HepG2 (cell line): ENCODE results near the gene CPT1A. TPM values are rescaled to one million over a fixed set of nuclear protein-coding genes. Genes with fewer than 3 reads are reported as not detected.

Experiments
- GLI4 ChIP-seq: sonication (generic); formaldehyde crosslinking; IDR thresholded peaks from 2 replicates; pipeline ENCODE4 v1.5.1; 2020; ENCODE audit warnings: missing genetic modification reagents, mild to moderate bottlenecking, moderate library complexity, borderline replicate concordance
- HMG20A ChIP-seq: IDR thresholded peaks from 2 replicates; pipeline ENCODE4 v1.6.1; 2016; ENCODE audit warnings: borderline replicate concordance
- KLF12 ChIP-seq: sonication (generic); formaldehyde crosslinking; IDR thresholded peaks from 2 replicates; pipeline ENCODE4 v1.4.0; 2020; ENCODE audit warnings: missing genetic modification reagents, borderline replicate concordance
- KLF6 ChIP-seq: IDR thresholded peaks from 2 replicates; pipeline ENCODE4 v1.8.0; 2016; ENCODE audit warnings: missing biosample characterization, missing genetic modification reagents
- RXRA ChIP-seq: sonication (generic); formaldehyde crosslinking; IDR thresholded peaks from 2 replicates; pipeline ENCODE4 v1.5.1; 2020; ENCODE audit warnings: missing genetic modification reagents
- SP2 ChIP-seq: sonication (generic); formaldehyde crosslinking; IDR thresholded peaks from 2 replicates; pipeline ENCODE4 v1.5.1; 2020; ENCODE audit warnings: mild to moderate bottlenecking, missing genetic modification reagents
- TBX2 ChIP-seq: sonication (generic); formaldehyde crosslinking; IDR thresholded peaks from 2 replicates; pipeline ENCODE4 v1.5.0; 2020; ENCODE audit warnings: missing genetic modification reagents, mild to moderate bottlenecking, borderline replicate concordance
- ZBTB7A ChIP-seq: sonication (generic); formaldehyde crosslinking; IDR thresholded peaks from 2 replicates; pipeline ENCODE4 v1.8.0; 2022; ENCODE audit warnings: mild to moderate bottlenecking, missing genetic modification reagents
- ZFP36L1 ChIP-seq: sonication (generic); formaldehyde crosslinking; IDR thresholded peaks from 2 replicates; pipeline ENCODE4 v1.8.0; 2022; ENCODE audit warnings: mild to moderate bottlenecking, missing genetic modification reagents, moderate library complexity
- ZKSCAN5 ChIP-seq: sonication (generic); formaldehyde crosslinking; IDR thresholded peaks from 2 replicates; pipeline ENCODE4 v1.5.1; 2020; ENCODE audit warnings: mild to moderate bottlenecking, missing genetic modification reagents
- ZNF33B ChIP-seq: sonication (generic); formaldehyde crosslinking; IDR thresholded peaks from 2 replicates; pipeline ENCODE4 v1.5.1; 2020; ENCODE audit warnings: mild to moderate bottlenecking, missing genetic modification reagents
- ZNF501 ChIP-seq: sonication (generic); formaldehyde crosslinking; IDR thresholded peaks from 2 replicates; pipeline ENCODE4 v1.5.1; 2020; ENCODE audit warnings: mild to moderate bottlenecking, moderate library complexity, missing genetic modification reagents
- ZNF552 ChIP-seq: sonication (generic); formaldehyde crosslinking; IDR thresholded peaks from 2 replicates; pipeline ENCODE4 v1.9.0; 2022; ENCODE audit warnings: missing genetic modification reagents, mild to moderate bottlenecking, borderline replicate concordance
- ZNF607 ChIP-seq: sonication (generic); formaldehyde crosslinking; IDR thresholded peaks from 2 replicates; pipeline ENCODE4 v1.5.1; 2020; ENCODE audit warnings: missing genetic modification reagents, mild to moderate bottlenecking, borderline replicate concordance
- ZNF619 ChIP-seq: sonication (generic); formaldehyde crosslinking; IDR thresholded peaks from 2 replicates; pipeline ENCODE4 v1.4.0; 2020; ENCODE audit warnings: mild to moderate bottlenecking, missing genetic modification reagents
- ZNF777 ChIP-seq: sonication (generic); formaldehyde crosslinking; IDR thresholded peaks from 2 replicates; pipeline ENCODE4 v1.4.0; 2020; ENCODE audit warnings: missing genetic modification reagents
- polyA plus RNA-seq, 8 experiments: library from polyadenylated mRNA; depleted of rRNA in 3 of 8; stranded (reverse) in 7 of 8; unstranded in 1 of 8; fragments of >200 nt; fragmentation: Illumina TruSeq in 4 of 8; extraction: Trizol in 4 of 8; gene quantifications; 2 replicates each; pipeline versions ENCODE4 v1.2.1 to v1.2.3, GENCODE V29; 2011 to 2016; ENCODE audit warnings: low read depth in 4 of 8, missing spikeins in 1 of 8, mixed read lengths in 1 of 8; ENCODE audit not compliant: insufficient read depth in 1 of 8
- total RNA-seq, 5 experiments: library from RNA; depleted of rRNA; stranded (reverse); fragments of >200 nt; fragmentation: Illumina TruSeq; extraction: Trizol; gene quantifications; 2 replicates each; pipeline ENCODE4 v1.2.3, GENCODE V29; 2016; ENCODE audit warnings: low read depth in 1 of 5
- TF ChIP-seq, protein P1 (sequence below): sonication (generic); formaldehyde crosslinking; IDR thresholded peaks from 2 replicates; pipeline ENCODE4 v1.4.0; 2020; ENCODE audit warnings: missing genetic modification reagents
- TF ChIP-seq, protein P2 (sequence below): sonication (generic); formaldehyde crosslinking; IDR thresholded peaks from 2 replicates; pipeline ENCODE4 v1.5.1; 2020; ENCODE audit warnings: missing genetic modification reagents, mild to moderate bottlenecking, borderline replicate concordance
- TF ChIP-seq, protein P3 (sequence below): sonication (generic); formaldehyde crosslinking; IDR thresholded peaks from 2 replicates; pipeline ENCODE4 v1.4.0; 2020; ENCODE audit warnings: mild to moderate bottlenecking, missing genetic modification reagents

The CPT1A gene
- total and polyA plus RNA-seq, 2 of the 13 experiments (the other 11 are each of a cell fraction or from before 2014, with no cell fraction given), result 7.0 to 7.1 TPM

DNA sequence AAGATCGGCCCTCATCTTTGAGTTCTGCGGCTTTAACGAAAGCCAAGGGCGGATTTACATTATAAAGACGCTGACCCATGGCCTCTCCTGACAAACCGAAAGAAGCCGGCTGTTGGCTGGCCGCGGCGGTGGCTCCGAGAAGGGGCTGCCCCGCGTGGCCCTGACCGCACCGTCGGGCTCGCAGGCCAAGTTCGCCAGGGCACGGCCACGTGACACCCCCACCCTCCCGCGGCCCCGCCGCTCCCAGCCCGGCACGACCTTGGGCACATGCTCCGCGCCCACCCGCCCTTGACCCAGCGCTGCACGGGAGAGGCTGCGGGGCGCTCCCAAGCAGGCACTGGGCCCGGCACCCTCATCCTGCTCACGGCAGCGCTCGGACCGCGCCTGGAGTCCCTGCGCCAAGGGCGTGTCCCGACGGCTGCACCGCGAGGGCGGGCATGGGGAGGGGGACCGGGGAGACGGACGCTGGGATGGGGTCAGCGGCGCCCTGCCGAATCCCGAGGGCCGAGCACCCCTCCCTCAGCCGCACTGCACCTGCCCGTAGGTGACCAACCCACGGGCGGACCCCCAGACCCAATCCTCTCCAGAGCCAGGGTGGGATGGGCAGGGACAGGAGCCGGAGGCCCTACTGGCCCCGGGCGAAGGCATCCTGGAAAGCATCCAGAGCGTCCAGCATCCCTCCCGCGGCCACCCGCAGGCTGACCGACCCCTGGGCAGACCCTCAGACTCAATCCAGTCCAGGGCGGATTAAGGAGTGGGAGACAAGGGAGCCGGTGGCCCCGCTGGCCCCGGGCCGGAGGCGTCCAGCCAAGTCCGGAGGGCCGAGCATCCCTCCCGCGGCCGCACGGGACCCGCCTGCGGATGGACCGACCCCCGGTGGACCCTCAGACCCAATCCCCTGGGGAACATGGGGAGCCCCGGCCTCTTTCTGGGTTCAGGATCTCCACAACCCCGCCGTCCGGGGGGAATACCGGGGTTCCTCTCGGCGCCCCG is 759 bp downstream of the CPT1A start (continued):
- TF ChIP-seq, protein P1, sequence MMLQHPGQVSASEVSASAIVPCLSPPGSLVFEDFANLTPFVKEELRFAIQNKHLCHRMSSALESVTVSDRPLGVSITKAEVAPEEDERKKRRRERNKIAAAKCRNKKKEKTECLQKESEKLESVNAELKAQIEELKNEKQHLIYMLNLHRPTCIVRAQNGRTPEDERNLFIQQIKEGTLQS (CRISPR knock-in tag), result no peak
- peak; percentile 80 for TF ChIP-seq TBX2 (CRISPR knock-in tag)
- no peak; the same call in none of the 2 replicates for TF ChIP-seq ZNF501 (CRISPR knock-in tag)
- TF ChIP-seq GLI4 (CRISPR knock-in tag), result no peak
- peak; percentile 52; the same call in 1 of the 2 replicates for TF ChIP-seq KLF6 (CRISPR knock-in tag)
- TF ChIP-seq RXRA, result peak; percentile 62; the same call in 1 of the 2 replicates
- TF ChIP-seq, protein P2, sequence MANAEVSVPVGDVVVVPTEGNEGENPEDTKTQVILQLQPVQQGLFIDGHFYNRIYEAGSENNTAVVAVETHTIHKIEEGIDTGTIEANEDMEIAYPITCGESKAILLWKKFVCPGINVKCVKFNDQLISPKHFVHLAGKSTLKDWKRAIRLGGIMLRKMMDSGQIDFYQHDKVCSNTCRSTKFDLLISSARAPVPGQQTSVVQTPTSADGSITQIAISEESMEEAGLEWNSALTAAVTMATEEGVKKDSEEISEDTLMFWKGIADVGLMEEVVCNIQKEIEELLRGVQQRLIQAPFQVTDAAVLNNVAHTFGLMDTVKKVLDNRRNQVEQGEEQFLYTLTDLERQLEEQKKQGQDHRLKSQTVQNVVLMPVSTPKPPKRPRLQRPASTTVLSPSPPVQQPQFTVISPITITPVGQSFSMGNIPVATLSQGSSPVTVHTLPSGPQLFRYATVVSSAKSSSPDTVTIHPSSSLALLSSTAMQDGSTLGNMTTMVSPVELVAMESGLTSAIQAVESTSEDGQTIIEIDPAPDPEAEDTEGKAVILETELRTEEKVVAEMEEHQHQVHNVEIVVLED (CRISPR knock-in tag), result no peak
- no peak for TF ChIP-seq ZNF619 (CRISPR knock-in tag)
- TF ChIP-seq ZNF777 (CRISPR knock-in tag), result peak; percentile 95
- no peak for TF ChIP-seq ZKSCAN5 (CRISPR knock-in tag)
- no peak for TF ChIP-seq ZNF33B (CRISPR knock-in tag)
- 0 out of 2 replicates have a peak, but pooled peaks have one; percentile 30 for TF ChIP-seq ZBTB7A
- no peak for TF ChIP-seq HMG20A
- 0 out of 2 replicates have a peak, but pooled peaks have one; percentile 19 for TF ChIP-seq ZNF552 (CRISPR knock-in tag)
- no peak for TF ChIP-seq ZFP36L1
- TF ChIP-seq, protein P3, sequence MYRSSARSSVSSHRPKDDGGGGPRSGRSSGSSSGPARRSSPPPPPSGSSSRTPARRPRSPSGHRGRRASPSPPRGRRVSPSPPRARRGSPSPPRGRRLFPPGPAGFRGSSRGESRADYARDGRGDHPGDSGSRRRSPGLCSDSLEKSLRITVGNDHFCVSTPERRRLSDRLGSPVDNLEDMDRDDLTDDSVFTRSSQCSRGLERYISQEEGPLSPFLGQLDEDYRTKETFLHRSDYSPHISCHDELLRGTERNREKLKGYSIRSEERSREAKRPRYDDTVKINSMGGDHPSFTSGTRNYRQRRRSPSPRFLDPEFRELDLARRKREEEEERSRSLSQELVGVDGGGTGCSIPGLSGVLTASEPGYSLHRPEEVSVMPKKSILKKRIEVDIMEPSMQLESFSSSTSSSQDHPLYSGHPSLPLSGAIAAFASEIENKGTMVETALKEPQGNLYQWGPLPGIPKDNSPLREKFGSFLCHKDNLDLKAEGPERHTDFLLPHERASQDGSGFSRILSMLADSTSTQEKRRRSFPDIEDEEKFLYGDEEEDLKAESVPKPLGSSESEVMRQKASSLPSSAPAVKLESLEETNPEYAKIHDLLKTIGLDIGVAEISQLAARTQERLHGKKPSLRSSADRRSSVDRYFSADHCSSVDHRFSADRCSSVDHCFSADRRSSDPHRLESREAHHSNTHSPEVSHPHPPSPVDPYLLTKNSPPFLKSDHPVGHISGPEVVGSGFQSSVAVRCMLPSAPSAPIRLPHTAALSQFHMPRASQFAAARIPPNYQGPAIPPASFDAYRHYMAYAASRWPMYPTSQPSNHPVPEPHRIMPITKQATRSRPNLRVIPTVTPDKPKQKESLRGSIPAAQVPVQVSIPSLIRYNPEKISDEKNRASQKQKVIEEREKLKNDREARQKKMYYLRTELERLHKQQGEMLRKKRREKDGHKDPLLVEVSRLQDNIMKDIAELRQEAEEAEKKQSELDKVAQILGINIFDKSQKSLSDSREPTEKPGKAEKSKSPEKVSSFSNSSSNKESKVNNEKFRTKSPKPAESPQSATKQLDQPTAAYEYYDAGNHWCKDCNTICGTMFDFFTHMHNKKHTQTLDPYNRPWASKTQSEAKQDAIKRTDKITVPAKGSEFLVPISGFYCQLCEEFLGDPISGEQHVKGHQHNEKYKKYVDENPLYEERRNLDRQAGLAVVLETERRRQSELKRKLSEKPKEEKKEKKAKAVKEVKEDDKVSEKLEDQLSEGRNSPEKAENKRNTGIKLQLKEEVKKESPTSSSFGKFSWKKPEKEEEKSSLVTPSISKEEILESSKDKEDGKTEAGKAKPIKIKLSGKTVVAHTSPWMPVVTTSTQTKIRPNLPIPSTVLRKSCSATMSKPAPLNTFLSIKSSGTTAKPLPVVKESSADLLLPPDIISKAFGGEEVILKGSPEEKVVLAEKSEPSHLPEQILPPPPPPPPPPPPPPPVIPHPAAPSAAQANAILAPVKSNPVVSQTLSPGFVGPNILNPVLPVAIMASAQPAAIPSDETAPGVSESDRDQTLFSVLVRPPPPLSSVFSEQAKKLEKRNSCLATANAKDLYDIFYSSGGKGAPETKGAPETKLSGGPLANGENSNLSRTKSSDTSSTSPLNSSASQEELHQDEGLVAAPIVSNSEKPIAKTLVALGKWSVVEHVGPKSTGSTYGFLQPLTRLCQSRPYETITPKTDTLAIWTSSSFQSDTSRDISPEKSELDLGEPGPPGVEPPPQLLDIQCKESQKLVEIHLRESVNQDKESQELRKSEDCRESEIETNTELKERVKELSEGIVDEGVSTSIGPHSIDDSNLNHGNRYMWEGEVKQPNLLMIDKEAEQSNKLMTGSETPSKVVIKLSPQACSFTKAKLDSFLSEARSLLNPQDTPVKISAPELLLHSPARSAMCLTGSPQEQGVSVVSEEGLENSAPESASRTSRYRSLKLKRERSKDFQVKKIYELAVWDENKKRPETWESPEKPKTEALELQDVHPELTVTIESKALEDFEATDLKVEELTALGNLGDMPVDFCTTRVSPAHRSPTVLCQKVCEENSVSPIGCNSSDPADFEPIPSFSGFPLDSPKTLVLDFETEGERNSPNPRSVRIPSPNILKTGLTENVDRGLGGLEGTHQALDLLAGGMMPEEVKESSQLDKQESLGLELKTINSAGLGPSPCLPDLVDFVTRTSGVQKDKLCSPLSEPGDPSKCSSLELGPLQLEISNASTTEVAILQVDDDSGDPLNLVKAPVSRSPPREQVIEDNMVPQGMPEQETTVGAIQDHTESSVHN, result no peak
- peak; percentile 79 for TF ChIP-seq ZNF607
- no peak for TF ChIP-seq KLF12 (CRISPR knock-in tag)
- 0 out of 2 replicates have a peak, but pooled peaks have one; percentile 36 for TF ChIP-seq SP2
